GM12878 (cell line): ENCODE data around the gene UBAP1L.

Source experiments
- POLR2AphosphoS5 ChIP-seq: IDR thresholded peaks from 2 replicates; pipeline ENCODE4 v1.6.1; 2011; ENCODE audit warnings: mild to moderate bottlenecking, low read length, inconsistent platforms
- TF ChIP-seq, protein P1 (sequence below), 3 experiments: IDR thresholded peaks in 2 of 3; conservative IDR thresholded peaks in 1 of 3; 2 replicates each; pipeline ENCODE4 v1.5.1; 2011; ENCODE audit warnings: low read depth in 3 of 3, low read length in 3 of 3, mild to moderate bottlenecking in 3 of 3, control low read depth in 2 of 3, moderate library complexity in 2 of 3, inconsistent platforms in 1 of 3, mixed read lengths in 1 of 3; ENCODE audit not compliant: control insufficient read depth in 2 of 3, insufficient read depth in 1 of 3; ENCODE audit errors: extremely low read depth in 1 of 3

DNA sequence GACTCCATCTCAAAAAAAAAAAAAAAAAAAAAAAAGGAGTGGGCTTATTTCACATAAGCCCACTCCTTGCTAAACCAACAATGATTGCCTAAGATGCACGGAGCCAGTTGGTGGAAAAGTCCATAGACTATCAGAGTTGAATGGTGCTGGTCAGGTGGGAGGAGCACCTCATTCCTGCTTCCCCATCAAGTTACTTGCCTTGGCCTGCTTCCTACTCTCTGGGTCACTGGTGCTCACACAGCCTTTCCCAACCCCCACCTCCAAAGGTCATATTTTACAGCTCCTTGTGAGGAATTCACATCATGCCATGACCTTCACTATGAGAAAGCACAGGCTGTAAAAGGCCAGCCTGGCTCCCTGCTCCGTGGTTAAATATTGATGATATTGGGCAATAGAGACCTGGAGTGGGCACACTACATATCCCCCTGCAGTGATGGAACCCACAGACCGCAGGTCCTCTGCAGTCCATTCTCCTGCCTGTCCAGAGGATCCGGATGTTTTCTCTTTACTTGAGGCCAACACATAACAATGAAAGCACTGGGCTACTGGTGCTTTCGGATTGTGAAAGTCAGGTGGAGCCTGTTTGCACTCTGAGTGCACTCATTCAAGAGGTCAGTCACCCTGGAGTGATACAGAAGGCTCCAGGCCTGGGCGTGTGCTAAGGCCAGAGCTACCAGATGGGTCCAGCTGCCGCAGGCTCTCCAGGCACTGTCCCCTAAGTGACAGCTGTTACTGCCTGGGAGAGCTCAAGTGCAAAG, 70.1 kb downstream of the UBAP1L start, which contains the start of gene SLC51B:
- TF ChIP-seq, protein P1, sequence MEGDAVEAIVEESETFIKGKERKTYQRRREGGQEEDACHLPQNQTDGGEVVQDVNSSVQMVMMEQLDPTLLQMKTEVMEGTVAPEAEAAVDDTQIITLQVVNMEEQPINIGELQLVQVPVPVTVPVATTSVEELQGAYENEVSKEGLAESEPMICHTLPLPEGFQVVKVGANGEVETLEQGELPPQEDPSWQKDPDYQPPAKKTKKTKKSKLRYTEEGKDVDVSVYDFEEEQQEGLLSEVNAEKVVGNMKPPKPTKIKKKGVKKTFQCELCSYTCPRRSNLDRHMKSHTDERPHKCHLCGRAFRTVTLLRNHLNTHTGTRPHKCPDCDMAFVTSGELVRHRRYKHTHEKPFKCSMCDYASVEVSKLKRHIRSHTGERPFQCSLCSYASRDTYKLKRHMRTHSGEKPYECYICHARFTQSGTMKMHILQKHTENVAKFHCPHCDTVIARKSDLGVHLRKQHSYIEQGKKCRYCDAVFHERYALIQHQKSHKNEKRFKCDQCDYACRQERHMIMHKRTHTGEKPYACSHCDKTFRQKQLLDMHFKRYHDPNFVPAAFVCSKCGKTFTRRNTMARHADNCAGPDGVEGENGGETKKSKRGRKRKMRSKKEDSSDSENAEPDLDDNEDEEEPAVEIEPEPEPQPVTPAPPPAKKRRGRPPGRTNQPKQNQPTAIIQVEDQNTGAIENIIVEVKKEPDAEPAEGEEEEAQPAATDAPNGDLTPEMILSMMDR (IDR thresholded peaks at IDR 0.05 in 2 of 3, conservative IDR thresholded peaks at IDR 0.05 in 1 of 3; ENCODE audit: control insufficient read depth in 2 of 3, extremely low read depth in 1 of 3, insufficient read depth in 1 of 3, low read depth in 3 of 3, low read length in 3 of 3): no peak
- no peak for TF ChIP-seq POLR2AphosphoS5
